HUES64 (cell line): ENCODE data around the gene DNASE1L2.

Experiments used
- H3K27ac ChIP-seq: 2 replicates; pipeline ENCODE4 v1.7.0; 2013; ENCODE audit warnings: low read depth, low read length, inconsistent platforms
- H3K27me3 ChIP-seq: 2 replicates; pipeline ENCODE4 v1.6.1; 2013; ENCODE audit warnings: mild to moderate bottlenecking, low read length; ENCODE audit not compliant: insufficient read depth
- H3K36me3 ChIP-seq: 2 replicates; pipeline ENCODE4 v1.6.1; 2013; ENCODE audit warnings: mild to moderate bottlenecking, low read length; ENCODE audit not compliant: insufficient read depth
- H3K4me1 ChIP-seq: 2 replicates; pipeline ENCODE4 v1.6.1; 2013; ENCODE audit warnings: mild to moderate bottlenecking, low read length, moderate library complexity; ENCODE audit not compliant: insufficient read depth
- H3K4me3 ChIP-seq: 2 replicates; pipeline ENCODE4 v1.5.1; 2013; ENCODE audit warnings: mild to moderate bottlenecking, low read length, moderate library complexity
- H3K9ac ChIP-seq: 2 replicates; pipeline ENCODE4 v1.6.1; 2013; ENCODE audit warnings: mild to moderate bottlenecking, low read depth, low read length
- H3K9me3 ChIP-seq: 2 replicates; pipeline ENCODE4 v1.6.1; 2013; ENCODE audit warnings: low read depth, low read length; ENCODE audit not compliant: insufficient read depth
- WGBS: fragments of 150-250, 120-280 bp; methylation state at CpG from one replicate; pipeline ENCODE4 v1.1.7; 2013; ENCODE audit warnings: missing lambda C conversion rate; 5-methylcytosine and 5-hydroxymethylcytosine counted together

Gene DNASE1L2

DNA sequence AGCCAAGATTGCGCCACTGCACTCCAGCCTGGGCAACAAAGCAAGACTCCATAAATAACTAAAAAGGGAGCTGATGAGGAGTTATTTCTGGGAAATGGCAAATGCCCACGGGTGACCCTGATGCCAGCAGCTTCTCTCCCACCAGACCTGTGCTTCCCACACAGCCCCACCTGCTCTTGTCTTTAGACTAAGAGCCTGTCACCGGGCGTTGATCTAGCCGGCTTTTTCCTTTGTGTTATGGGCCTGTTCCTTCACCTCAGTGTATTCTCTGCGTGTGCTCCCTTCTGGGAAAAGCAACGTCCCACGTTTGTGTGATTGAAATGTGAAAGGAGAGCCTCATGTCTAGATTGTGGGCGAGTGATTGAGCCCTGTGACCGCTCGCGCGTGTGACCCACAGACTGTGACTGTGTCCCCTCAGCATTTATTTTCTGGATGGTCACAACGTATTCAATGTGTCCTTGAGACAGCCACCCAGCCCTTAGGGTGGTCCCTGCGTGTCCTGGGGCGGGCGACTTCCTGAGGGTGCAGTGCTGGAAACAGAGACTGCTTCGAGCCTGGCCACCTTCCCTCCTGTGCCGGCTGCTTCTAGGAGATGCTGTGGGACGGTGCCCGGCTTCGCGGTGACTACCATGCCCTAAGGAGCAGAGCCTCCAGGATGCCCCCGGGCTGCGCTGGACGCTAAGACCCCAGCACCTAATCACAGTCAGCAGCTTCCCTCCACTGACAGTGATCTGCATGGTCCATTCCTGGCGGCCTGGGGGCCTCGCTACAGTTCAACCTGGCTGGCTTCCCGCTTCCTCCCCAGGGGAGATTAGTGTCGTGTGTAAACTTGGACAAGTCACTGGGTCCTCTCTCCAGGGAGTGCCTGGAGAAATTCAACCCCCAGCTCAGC is 39.5 kb downstream of the DNASE1L2 start:
- H3K4me1 ChIP-seq: no peaks in the 10 kb centered on the region
- no peak overlapping the region for H3K4me3 ChIP-seq
- no peak overlapping the region for H3K9ac ChIP-seq
- H3K27ac ChIP-seq: no peak overlapping the region
- no peaks in the 10 kb centered on the region for H3K27me3 ChIP-seq
- no peaks in the 10 kb centered on the region for H3K36me3 ChIP-seq
- WGBS: 89% methylated on average over 30 of the region's 30 CpGs
- no peaks in the 10 kb centered on the region for H3K9me3 ChIP-seq

DNA sequence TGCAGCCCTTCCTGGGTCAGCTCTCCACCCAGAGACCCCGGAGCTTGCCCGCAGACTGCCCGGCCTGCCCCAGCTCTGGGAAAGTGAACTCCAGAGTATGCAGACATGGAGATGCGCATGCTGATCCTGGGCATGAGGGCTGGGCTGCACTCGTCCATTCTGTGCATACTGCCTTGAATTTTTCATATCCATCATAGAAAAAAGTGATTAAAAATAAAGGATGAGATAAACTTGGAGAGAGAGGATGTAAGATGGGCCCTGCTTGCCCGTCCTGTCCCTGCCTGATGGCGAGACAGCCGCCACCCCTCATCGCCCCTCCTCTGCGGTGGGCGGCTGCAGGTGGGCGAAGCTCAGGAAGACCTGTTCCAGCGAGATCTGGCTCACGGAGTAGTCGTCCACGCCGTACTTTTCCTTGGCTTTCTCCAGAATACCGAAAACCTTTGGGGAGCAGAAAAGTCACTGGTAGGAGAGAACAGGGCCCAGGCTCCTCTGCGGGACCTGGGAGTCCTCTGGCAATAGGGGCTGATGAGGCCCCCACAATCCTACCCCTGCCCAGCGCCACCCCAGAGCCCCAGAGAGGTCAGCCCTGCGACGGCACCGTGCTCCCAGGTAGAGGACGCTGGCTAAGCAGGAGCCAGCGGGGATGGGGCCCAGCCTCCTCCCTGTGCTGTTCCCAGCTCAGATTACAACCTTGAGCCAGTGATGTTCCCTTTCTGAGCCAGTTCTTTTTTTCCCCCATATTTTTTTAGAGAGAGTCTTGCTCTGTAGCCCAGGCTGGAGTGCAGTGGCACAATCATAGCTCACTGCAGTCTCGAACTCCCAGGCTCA is 40.3 kb downstream of the DNASE1L2 start:
- H3K27ac ChIP-seq: no peak overlapping the region
- no peak overlapping the region for H3K4me3 ChIP-seq
- H3K27me3 ChIP-seq: no peaks in the 10 kb centered on the region
- no peaks in the 10 kb centered on the region for H3K9me3 ChIP-seq
- no peak overlapping the region; the same call in 1 of the 2 replicates for H3K9ac ChIP-seq
- no peaks in the 10 kb centered on the region for H3K4me1 ChIP-seq
- H3K36me3 ChIP-seq: no peaks in the 10 kb centered on the region
- WGBS: 82% methylated on average over 26 of the region's 26 CpGs

DNA sequence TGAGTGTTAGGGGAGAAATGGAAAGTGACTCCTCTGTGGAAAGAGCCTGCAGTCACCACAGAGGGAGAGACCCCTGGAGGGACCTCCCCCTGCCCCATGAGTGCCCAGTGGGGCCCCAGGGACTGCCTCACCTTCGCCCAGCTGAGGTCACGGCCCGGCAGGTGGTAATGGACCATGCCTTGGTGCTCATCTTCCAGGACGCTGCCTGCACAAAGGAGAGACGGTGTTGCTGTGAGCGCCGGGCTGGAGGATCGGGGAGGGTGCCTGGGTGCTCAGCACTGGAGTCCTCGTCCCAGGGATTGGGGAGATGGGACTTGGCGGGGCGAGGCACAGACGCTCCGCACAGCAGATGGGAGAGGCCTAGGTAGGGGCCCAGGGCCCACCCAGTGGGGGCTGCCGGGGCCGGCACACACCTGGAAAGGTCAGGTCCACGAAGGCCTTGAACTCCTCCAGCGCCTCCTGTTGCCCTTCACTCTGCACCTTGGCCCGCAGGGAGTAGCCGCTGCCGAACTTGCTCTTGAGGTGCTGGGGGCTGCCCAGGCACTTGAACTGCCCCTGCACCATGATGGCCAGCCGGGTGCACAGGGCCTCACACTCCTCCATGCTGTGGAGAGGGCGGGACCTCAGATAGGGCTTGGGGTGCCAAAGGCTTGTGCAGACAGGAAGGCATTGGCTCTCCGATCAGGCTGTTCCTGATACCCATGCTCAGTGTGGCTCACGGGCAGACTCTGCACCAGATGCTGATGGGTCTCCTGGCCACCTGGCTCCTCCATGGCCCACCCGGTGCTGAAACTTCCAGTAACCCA is 41.4 kb downstream of the DNASE1L2 start:
- Histone ChIP-seq H3K4me3 (no peak overlapping the region), H3K27ac (no peak overlapping the region), H3K4me1 (no peaks in the 10 kb centered on the region), H3K9me3 (no peaks in the 10 kb centered on the region), H3K27me3 (no peaks in the 10 kb centered on the region), H3K36me3 (no peaks in the 10 kb centered on the region), H3K9ac (no peak overlapping the region)
- WGBS: 94% methylated on average over 25 of the region's 25 CpGs

DNA sequence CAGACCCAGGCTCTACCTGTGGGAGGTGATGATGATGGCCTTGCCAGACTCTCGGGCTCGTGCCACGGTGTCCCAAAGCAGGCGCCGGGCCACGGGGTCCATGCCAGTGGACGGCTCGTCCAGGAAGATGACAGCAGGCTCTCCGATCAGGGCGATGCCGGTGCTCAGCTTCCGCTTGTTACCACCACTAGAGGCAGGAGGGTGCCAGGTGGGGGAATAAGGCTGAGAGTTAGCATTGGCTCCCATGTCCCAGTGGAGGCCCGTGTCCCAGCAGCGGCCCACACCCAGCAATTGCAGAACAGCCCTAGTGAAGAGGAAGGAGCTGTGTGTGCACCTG is 42.0 kb downstream of the DNASE1L2 start:
- no peaks in the 10 kb centered on the region for H3K36me3 ChIP-seq
- H3K9me3 ChIP-seq: no peaks in the 10 kb centered on the region
- H3K27ac ChIP-seq: no peak overlapping the region
- H3K27me3 ChIP-seq: no peaks in the 10 kb centered on the region
- WGBS: 85% methylated on average over 14 of the region's 14 CpGs
- H3K4me1 ChIP-seq: no peaks in the 10 kb centered on the region
- H3K4me3 ChIP-seq: no peak overlapping the region
- H3K9ac ChIP-seq: no peak overlapping the region

DNA sequence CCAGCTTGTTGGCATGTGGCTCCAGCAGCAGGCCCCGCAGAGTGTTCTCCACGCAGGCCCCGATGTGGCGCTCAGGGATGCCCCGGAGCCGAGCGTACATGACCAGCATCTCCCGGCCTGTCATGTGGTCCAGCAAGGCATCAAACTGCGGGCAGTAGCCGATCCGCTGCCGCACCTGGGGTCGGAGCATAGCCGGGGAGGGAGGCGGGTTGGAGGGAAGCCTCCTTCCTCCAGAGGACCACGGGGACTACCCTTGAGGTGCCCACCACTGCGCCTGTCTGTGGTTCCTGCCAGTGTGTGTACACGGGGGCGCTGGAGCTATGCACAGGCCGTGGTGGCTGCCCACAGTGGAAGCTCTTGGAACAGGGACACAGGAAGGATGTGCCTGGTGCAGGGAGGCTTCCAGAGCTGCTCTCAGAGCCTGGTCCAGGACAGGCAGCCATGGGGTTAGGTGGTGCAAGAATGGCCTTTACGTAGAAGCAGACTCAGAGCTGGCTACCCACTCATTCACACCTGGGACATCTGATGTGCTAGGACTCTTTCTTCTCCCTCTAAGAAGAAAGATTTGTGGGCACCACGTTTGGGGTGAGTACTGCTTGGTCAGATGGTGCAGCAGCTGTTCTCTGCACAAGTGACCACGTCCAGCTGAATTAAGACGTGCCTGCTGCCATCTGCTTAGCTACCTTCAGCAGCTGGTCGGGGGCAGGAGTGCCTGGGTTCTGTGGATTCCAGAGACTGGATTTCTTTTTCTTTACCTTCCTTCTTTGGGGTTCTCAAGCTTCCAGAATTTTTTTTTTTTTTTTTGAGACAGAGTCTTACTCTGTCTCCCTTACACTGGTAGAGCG is 42.9 kb downstream of the DNASE1L2 start:
- H3K4me1 ChIP-seq: no peaks in the 10 kb centered on the region
- 91% methylated on average over 26 of the region's 26 CpGs for WGBS

DNA sequence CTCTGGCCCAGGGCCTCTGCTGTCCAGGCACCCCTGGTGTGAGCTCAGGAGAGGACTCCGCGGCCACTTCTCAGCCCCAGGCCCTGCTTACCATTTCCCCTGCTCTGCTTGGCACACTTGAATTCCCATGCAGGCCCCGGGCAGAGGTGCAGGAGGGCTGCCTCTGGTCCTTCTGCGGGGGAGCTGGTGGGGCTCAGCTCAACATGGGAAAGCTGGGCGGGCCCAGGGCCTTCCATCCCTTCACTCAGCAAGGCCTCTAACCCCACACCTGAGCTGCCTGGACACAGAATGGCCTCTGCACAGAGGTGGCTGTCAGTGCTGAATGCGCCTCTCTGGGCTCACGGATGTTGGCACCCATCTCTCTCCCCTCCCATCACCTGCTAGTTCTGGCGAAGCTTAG is 44.2 kb downstream of the DNASE1L2 start:
- H3K27me3 ChIP-seq: no peaks in the 10 kb centered on the region
- H3K9me3 ChIP-seq: no peaks in the 10 kb centered on the region
- WGBS: 90% methylated on average over 8 of the region's 8 CpGs
- H3K36me3 ChIP-seq: no peaks in the 10 kb centered on the region
- H3K9ac ChIP-seq: no peak overlapping the region
- no peak overlapping the region for H3K27ac ChIP-seq
- no peak overlapping the region for H3K4me3 ChIP-seq
- H3K4me1 ChIP-seq: no peaks in the 10 kb centered on the region

More for the DNA sequence above, 42.9 kb downstream of the DNASE1L2 start:
- Histone ChIP-seq H3K36me3 (no peaks in the 10 kb centered on the region), H3K9me3 (no peaks in the 10 kb centered on the region), H3K27me3 (no peaks in the 10 kb centered on the region), H3K4me3 (no peak overlapping the region), H3K9ac (no peak overlapping the region), H3K27ac (no peak overlapping the region)

DNA sequence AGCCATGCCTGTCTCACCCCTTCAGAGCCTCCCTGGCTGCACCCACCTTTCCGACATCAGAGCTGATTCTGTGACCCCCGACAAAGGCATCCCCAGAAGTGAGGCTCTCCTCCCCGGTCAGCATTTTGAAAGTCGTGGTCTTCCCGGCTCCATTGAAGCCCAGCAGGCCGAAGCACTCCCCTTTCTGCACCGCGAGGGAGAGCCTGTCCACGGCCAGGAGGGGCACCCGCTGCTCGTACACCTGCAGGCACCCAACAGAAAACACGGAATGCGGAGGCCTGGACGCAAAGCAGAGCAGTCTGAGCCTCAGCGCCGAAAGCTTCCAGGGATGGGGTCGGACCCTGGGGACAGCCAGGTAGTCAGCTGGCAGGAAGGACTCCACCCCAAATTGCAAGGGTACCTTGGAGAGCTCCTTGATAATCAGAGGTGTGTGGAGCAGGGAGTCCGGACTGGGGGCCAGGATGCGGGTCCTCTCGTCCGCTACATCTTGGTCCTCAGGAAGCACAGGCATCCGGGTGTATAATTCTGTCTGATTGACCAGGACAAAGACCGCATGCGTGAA is 44.8 kb downstream of the DNASE1L2 start:
- Histone ChIP-seq H3K9me3 (no peaks in the 10 kb centered on the region), H3K36me3 (no peaks in the 10 kb centered on the region), H3K27ac (no peak overlapping the region), H3K9ac (no peak overlapping the region), H3K4me1 (no peaks in the 10 kb centered on the region), H3K27me3 (no peaks in the 10 kb centered on the region), H3K4me3 (no peak overlapping the region)
- WGBS: 91% methylated on average over 24 of the region's 24 CpGs

DNA sequence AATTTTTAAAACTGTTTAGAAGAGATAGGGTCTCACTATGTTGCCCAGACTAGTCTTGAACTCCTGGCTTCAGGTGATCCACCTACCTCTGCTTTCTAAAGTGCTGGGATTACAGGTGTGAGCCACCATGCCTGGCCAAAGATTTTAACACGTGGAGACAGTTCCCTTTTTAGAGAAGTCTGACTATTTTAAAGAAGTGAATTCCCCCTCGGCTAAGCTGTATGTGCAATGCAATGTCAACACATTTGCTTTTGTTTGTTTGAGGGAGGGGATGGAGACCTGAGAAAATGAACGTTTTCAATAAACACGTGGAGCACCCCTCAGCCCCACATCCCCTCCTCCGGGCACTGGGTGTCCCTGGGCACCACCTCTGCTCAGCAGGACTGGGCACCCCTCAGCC is 46.0 kb downstream of the DNASE1L2 start:
- H3K9me3 ChIP-seq: no peaks in the 10 kb centered on the region
- WGBS: 69% methylated on average over 2 of the region's 5 CpGs
- H3K9ac ChIP-seq: no peak overlapping the region
- H3K36me3 ChIP-seq: no peaks in the 10 kb centered on the region
- no peaks in the 10 kb centered on the region for H3K27me3 ChIP-seq
- H3K4me3 ChIP-seq: no peak overlapping the region
- no peak overlapping the region for H3K27ac ChIP-seq
- H3K4me1 ChIP-seq: no peaks in the 10 kb centered on the region

DNA sequence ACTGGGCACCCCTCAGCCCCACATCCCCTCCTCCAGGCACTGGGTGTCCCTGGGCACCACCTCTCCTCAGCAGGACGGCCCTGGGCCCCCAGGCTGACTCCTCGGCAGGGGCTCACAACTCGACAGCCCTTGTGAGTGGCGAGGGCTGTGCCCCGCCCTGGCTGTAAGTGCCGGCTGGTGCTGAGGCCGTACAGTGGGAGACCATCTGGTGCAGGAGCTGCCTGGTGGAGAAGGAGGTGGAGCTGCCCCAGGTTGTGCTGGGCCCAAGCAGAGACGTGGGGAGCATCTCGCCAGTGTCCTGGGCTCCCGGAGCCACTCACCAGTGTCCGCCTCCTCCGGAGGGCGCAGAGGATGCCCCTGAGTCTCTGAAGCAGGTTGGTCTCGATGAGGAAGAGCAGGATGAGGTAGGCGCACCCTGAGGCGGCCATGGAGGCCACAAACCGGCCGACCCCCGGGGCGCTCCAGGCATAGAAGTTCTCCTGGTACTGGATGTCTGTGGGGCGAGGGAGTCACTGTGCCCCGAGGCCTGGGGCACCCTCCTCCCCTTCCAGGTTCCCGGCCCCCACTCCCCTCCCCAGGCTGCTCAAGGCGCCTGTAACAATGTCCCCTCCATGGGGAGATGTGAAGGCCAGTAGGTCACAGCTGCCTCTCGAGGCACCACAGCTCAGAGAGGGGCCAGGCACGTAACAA is 46.8 kb downstream of the DNASE1L2 start:
- H3K4me3 ChIP-seq: no peak overlapping the region
- no peak overlapping the region for H3K27ac ChIP-seq
- no peaks in the 10 kb centered on the region for H3K9me3 ChIP-seq
- WGBS: 88% methylated on average over 26 of the region's 26 CpGs
- no peaks in the 10 kb centered on the region for H3K36me3 ChIP-seq
- no peaks in the 10 kb centered on the region for H3K4me1 ChIP-seq
- no peak overlapping the region for H3K9ac ChIP-seq
- no peaks in the 10 kb centered on the region for H3K27me3 ChIP-seq
